IMR-90 (cell line): ENCODE data around the gene ANO2. TPM values are rescaled to one million over a fixed set of nuclear protein-coding genes. Genes with fewer than 3 reads are reported as not detected.

Experiments
- ATAC-seq: fragments of 200-7000 bp; cut with Tn5 transposase; 2 replicates; pipeline ENCODE4 v1.9.1; 2020; ENCODE audit warnings: low read depth, mild to moderate bottlenecking, moderate library complexity
- BruUV-seq: library from RNA; stranded (reverse); fragments of 400-500 nt; replicated peaks from 2 replicates; lab custom pipeline; 2021; lab: Mats Ljungman, UMichigan
- CTCF ChIA-PET: fragments of 300-600 bp; formaldehyde crosslinking; extraction: SDS; loops from one replicate; lab custom pipeline; 2021; ENCODE audit warnings: antibody characterized with exemption; lab: Yijun Ruan, JAX
- POLR2A ChIA-PET: fragments of 300-600 bp; sonication (Branson Sonifier 250); formaldehyde crosslinking; loops from one replicate; lab custom pipeline; 2022; ENCODE audit warnings: antibody characterized with exemption; ENCODE audit not compliant: unreplicated experiment; lab: Charles Lee
- DNase-seq: peaks from one replicate; pipeline ENCODE4 v3.0.0; 2013
- H2AFZ ChIP-seq: replicated peaks from 2 replicates; pipeline ENCODE3; 2013; ENCODE audit warnings: low read length, mild to moderate bottlenecking; ENCODE audit not compliant: poor library complexity
- H2AK5ac ChIP-seq: 2 replicates; pipeline ENCODE4 v1.6.1; 2013; ENCODE audit warnings: low read depth, low read length, inconsistent platforms
- H2AK9ac ChIP-seq: replicated peaks from 2 replicates; pipeline ENCODE3; 2013; ENCODE audit warnings: mild to moderate bottlenecking, low read depth, low read length, moderate library complexity; ENCODE audit not compliant: poor library complexity
- H2BK120ac ChIP-seq: 2 replicates; pipeline ENCODE4 v1.6.1; 2013; ENCODE audit warnings: low read depth, low read length, inconsistent platforms
- H2BK15ac ChIP-seq: 3 replicates; pipeline ENCODE4 v1.6.1; 2013; ENCODE audit warnings: low read depth, low read length, inconsistent platforms
- H2BK20ac ChIP-seq: 2 replicates; pipeline ENCODE4 v1.6.1; 2013; ENCODE audit warnings: low read depth, mild to moderate bottlenecking, inconsistent platforms, low read length, moderate library complexity
- H2BK5ac ChIP-seq: 2 replicates; pipeline ENCODE4 v1.6.1; 2013; ENCODE audit warnings: mild to moderate bottlenecking, low read depth, low read length, inconsistent platforms; ENCODE audit not compliant: poor library complexity, severe bottlenecking
- H3K14ac ChIP-seq: replicated peaks from 2 replicates; pipeline ENCODE4 v1.6.1; 2013; ENCODE audit warnings: low read depth, low read length, inconsistent platforms
- H3K18ac ChIP-seq: 2 replicates; pipeline ENCODE4 v1.6.1; 2013; ENCODE audit warnings: low read depth, low read length, control low read depth
- H3K23ac ChIP-seq: 2 replicates; pipeline ENCODE4 v1.6.1; 2013; ENCODE audit warnings: low read depth, low read length, inconsistent platforms
- H3K27ac ChIP-seq: 2 replicates; pipeline ENCODE4 v1.5.1; 2013; ENCODE audit warnings: mild to moderate bottlenecking, control low read depth, low read length; ENCODE audit not compliant: insufficient read depth
- H3K27me3 ChIP-seq: 2 replicates; pipeline ENCODE4 v1.6.1; 2013; ENCODE audit warnings: low read length; ENCODE audit not compliant: control insufficient read depth, insufficient read depth
- H3K36me3 ChIP-seq: 2 replicates; pipeline ENCODE4 v1.6.1; 2013; ENCODE audit warnings: low read length, mixed read lengths; ENCODE audit not compliant: control insufficient read depth, insufficient read depth
- H3K4ac ChIP-seq: 2 replicates; pipeline ENCODE4 v1.6.1; 2013; ENCODE audit warnings: low read depth, low read length, inconsistent platforms
- H3K4me1 ChIP-seq: 2 replicates; pipeline ENCODE4 v1.6.1; 2013; ENCODE audit warnings: low read length, mixed read lengths; ENCODE audit not compliant: control insufficient read depth, insufficient read depth
- H3K4me2 ChIP-seq: 2 replicates; pipeline ENCODE4 v1.6.1; 2013; ENCODE audit warnings: low read depth, mild to moderate bottlenecking, control low read depth, low read length, moderate library complexity
- H3K4me3 ChIP-seq: 2 replicates; pipeline ENCODE4 v1.5.1; 2013; ENCODE audit warnings: low read depth, mild to moderate bottlenecking, control low read depth, low read length, moderate library complexity; ENCODE audit not compliant: insufficient read depth
- H3K56ac ChIP-seq: 2 replicates; pipeline ENCODE4 v1.6.1; 2013; ENCODE audit warnings: low read length, inconsistent platforms; ENCODE audit not compliant: insufficient read depth; ENCODE audit errors: extremely low read depth
- H3K79me1 ChIP-seq, 2 experiments: 2 replicates each; pipeline ENCODE4 v1.6.1; 2013; ENCODE audit warnings: low read length in 2 of 2, inconsistent platforms in 1 of 2, low read depth in 1 of 2
- H3K9ac ChIP-seq: 2 replicates; pipeline ENCODE4 v1.6.1; 2013; ENCODE audit warnings: low read depth, low read length, control low read depth
- H3K9me1 ChIP-seq: 2 replicates; pipeline ENCODE4 v1.6.1; 2013; ENCODE audit warnings: low read length, inconsistent platforms; ENCODE audit not compliant: insufficient read depth
- H3K9me3 ChIP-seq: 2 replicates; pipeline ENCODE4 v1.6.1; 2013; ENCODE audit warnings: low read length; ENCODE audit not compliant: control insufficient read depth, insufficient read depth
- H4K20me1 ChIP-seq: 2 replicates; pipeline ENCODE4 v1.6.1; 2013; ENCODE audit warnings: low read length, inconsistent platforms; ENCODE audit not compliant: insufficient read depth
- H4K5ac ChIP-seq: 2 replicates; pipeline ENCODE4 v1.6.1; 2013; ENCODE audit warnings: mild to moderate bottlenecking, low read depth, low read length, control low read depth
- H4K8ac ChIP-seq, 2 experiments: 2 replicates each; pipeline ENCODE4 v1.6.1; 2013; ENCODE audit warnings: low read depth in 2 of 2, low read length in 2 of 2, control low read depth in 1 of 2, inconsistent platforms in 1 of 2
- H4K91ac ChIP-seq: 2 replicates; pipeline ENCODE4 v1.6.1; 2013; ENCODE audit warnings: low read depth, low read length, inconsistent platforms; ENCODE audit not compliant: insufficient read depth
- BHLHE40 ChIP-seq: fragments of 150-350 bp; IDR thresholded peaks from 2 replicates; pipeline ENCODE4 v1.6.1; 2016; ENCODE audit warnings: mild to moderate bottlenecking, low read depth, low read length
- CEBPB ChIP-seq: IDR thresholded peaks from 2 replicates; pipeline ENCODE4 v1.6.1; 2012; ENCODE audit warnings: low read depth, low read length, improper control_type of control experiment
- CHD1 ChIP-seq: IDR thresholded peaks from 2 replicates; pipeline ENCODE4 v1.6.1; 2012; ENCODE audit warnings: low read depth, low read length, improper control_type of control experiment
- CTCF ChIP-seq: conservative IDR thresholded peaks from 2 replicates; pipeline ENCODE4 v1.5.1; 2012; ENCODE audit warnings: mild to moderate bottlenecking, low read depth, low read length, improper control_type of control experiment
- ELK1 ChIP-seq: fragments of 150-350 bp; IDR thresholded peaks from 2 replicates; pipeline ENCODE4 v1.6.1; 2016; ENCODE audit warnings: low read depth, mild to moderate bottlenecking, low read length, moderate library complexity, borderline replicate concordance
- FOS ChIP-seq: fragments of 150-350 bp; IDR thresholded peaks from 2 replicates; pipeline ENCODE4 v1.6.1; 2016; ENCODE audit warnings: low read depth, low read length
- MAFK ChIP-seq: IDR thresholded peaks from 2 replicates; pipeline ENCODE4 v1.6.1; 2012; ENCODE audit warnings: low read depth, low read length, improper control_type of control experiment
- MAZ ChIP-seq: IDR thresholded peaks from 2 replicates; pipeline ENCODE4 v1.6.1; 2012; ENCODE audit warnings: low read depth, mild to moderate bottlenecking, low read length, improper control_type of control experiment, moderate library complexity, borderline replicate concordance
- MXI1 ChIP-seq: IDR thresholded peaks from 2 replicates; pipeline ENCODE4 v1.6.1; 2012; ENCODE audit warnings: low read depth, mild to moderate bottlenecking, low read length, moderate library complexity, borderline replicate concordance
- NFE2L2 ChIP-seq: fragments of 150-350 bp; IDR thresholded peaks from 2 replicates; pipeline ENCODE4 v1.6.1; 2016; ENCODE audit warnings: low read depth, mild to moderate bottlenecking, low read length
- POLR2A ChIP-seq: IDR thresholded peaks from 2 replicates; pipeline ENCODE4 v1.6.1; 2012; ENCODE audit warnings: mild to moderate bottlenecking, low read depth, low read length
- RAD21 ChIP-seq: IDR thresholded peaks from 2 replicates; pipeline ENCODE4 v1.6.1; 2012; ENCODE audit warnings: low read length, improper control_type of control experiment
- RCOR1 ChIP-seq: IDR thresholded peaks from 2 replicates; pipeline ENCODE4 v1.6.1; 2012; ENCODE audit warnings: mild to moderate bottlenecking, low read length, improper control_type of control experiment; ENCODE audit not compliant: insufficient replicate concordance
- RFX5 ChIP-seq: IDR thresholded peaks from 2 replicates; pipeline ENCODE4 v1.8.0; 2012; ENCODE audit warnings: low read depth, mild to moderate bottlenecking, low read length, moderate library complexity
- SMC3 ChIP-seq: fragments of 150-350 bp; IDR thresholded peaks from 2 replicates; pipeline ENCODE4 v1.6.1; 2016; ENCODE audit warnings: low read depth, mild to moderate bottlenecking, antibody characterized with exemption, low read length, moderate library complexity
- WGBS, 2 experiments: methylation state at CpG; one replicate each; pipeline versions ENCODE4 v1.1.5 to v1.1.7; 2013; ENCODE audit warnings: missing lambda C conversion rate in 2 of 2; ENCODE audit not compliant: insufficient read length in 1 of 2; ENCODE audit errors: extremely low coverage in 2 of 2; 5-methylcytosine and 5-hydroxymethylcytosine counted together
- dilution Hi-C: fragments of 300-500 bp; cut with HindIII; formaldehyde crosslinking; loops from one replicate; pipeline ENCODE4 v1.14.3; 2018; ENCODE audit warnings: low sequenced_read_pairs; ENCODE audit not compliant: unreplicated experiment
- in situ Hi-C: fragments of 300-500 bp; cut with MboI; formaldehyde crosslinking; loops from 3 replicates; pipeline ENCODE4 v1.14.3; 2019; ENCODE audit warnings: low sequenced_read_pairs, inconsistent platforms, mixed read lengths
- intact Hi-C: fragments of 100-400 bp; cut with micrococcal nuclease; formaldehyde crosslinking; loops from 2 replicates; pipeline ENCODE4 v1.10.0; 2022
- polyA plus RNA-seq, 3 experiments: library from polyadenylated mRNA; depleted of rRNA; stranded (reverse); fragments of >200 nt; gene quantifications; 2 replicates each; pipeline ENCODE4 v1.2.3, GENCODE V29; 2012; ENCODE audit warnings: low replicate concordance in 1 of 3
- total RNA-seq: library from RNA; depleted of rRNA; stranded (reverse); fragments of >200 nt; gene quantifications from 2 replicates; pipeline ENCODE4 v1.2.3, GENCODE V29; 2012
- TF ChIP-seq, protein P1 (sequence below): fragments of 150-350 bp; IDR thresholded peaks from 2 replicates; pipeline ENCODE4 v1.6.1; 2017; ENCODE audit warnings: mild to moderate bottlenecking, antibody characterized with exemption, low read length, low read depth

ANO2 gene
- total and polyA plus RNA-seq, 2 of the 4 experiments (the other 2 are of a cell fraction), result 0.22 TPM; not detected in 1

DNA sequence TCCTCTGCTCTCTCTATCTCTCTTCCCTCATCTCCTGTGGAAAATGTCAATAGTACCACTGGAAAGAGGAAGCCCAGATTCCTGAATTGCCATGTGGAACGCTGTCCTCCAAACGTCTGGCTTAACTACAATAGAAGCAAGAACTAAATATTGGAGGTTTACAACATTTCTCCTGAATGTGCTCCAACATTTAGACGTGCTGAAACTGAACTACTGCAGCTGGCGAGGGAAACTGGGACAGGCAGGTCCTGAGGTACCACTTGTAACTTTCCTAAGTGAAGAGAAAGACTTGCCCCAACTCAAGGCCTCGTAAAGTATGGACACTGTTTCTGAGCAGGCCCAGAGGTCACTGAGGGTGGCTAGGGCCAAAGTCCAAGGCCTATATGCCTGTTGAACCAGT lies 325.4 kb downstream of the ANO2 start:
- no peaks in the 10 kb centered on the region for H3K36me3 ChIP-seq
- H3K4me3 ChIP-seq, result no peak overlapping the region
- TF ChIP-seq MAZ, result no peak
- no peak for TF ChIP-seq RCOR1
- TF ChIP-seq CEBPB, result no peak
- TF ChIP-seq CTCF, result no peak
- no peak for TF ChIP-seq FOS
- no peak for TF ChIP-seq CHD1
- no peak for TF ChIP-seq NFE2L2
- TF ChIP-seq RAD21, result no peak
- TF ChIP-seq RFX5, result no peak
- TF ChIP-seq MAFK, result no peak
- TF ChIP-seq, protein P1, sequence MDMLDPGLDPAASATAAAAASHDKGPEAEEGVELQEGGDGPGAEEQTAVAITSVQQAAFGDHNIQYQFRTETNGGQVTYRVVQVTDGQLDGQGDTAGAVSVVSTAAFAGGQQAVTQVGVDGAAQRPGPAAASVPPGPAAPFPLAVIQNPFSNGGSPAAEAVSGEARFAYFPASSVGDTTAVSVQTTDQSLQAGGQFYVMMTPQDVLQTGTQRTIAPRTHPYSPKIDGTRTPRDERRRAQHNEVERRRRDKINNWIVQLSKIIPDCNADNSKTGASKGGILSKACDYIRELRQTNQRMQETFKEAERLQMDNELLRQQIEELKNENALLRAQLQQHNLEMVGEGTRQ, result no peak
- TF ChIP-seq SMC3, result no peak
- TF ChIP-seq POLR2A, result no peak
- no peak for TF ChIP-seq MXI1
- TF ChIP-seq ELK1, result no peak
- TF ChIP-seq BHLHE40, result no peak
- H3K27ac ChIP-seq, result no peak overlapping the region
- no peak overlapping the region for H2AK9ac ChIP-seq
- no peak overlapping the region for H2BK20ac ChIP-seq
- no peak overlapping the region for H2BK15ac ChIP-seq
- dilution Hi-C loops, result no loop called here
- H2BK120ac ChIP-seq, result no peak overlapping the region
- H2AK5ac ChIP-seq, result no peak overlapping the region
- intact Hi-C loops, result no loop called here
- no peak overlapping the region for H4K5ac ChIP-seq
- ChIA-PET POLR2A (no interaction called here), CTCF (no interaction called here)
- BruUV-seq, result no TSS peak
- no peaks in the 10 kb centered on the region for H3K9me1 ChIP-seq
- H3K4me1 ChIP-seq, result no peaks in the 10 kb centered on the region; the same call in 1 of the 2 replicates
- no peak overlapping the region for H3K4me2 ChIP-seq
- H2AFZ ChIP-seq, result no peak overlapping the region
- H3K4ac ChIP-seq, result no peak overlapping the region
- no peak overlapping the region for H3K56ac ChIP-seq
- H3K18ac ChIP-seq, result no peak overlapping the region
- H3K23ac ChIP-seq, result no peak overlapping the region
- no peak overlapping the region for H2BK5ac ChIP-seq
- H3K9me3 ChIP-seq, result peaks cover 5% of the 10 kb centered on the region; the same call in 1 of the 2 replicates
- no peaks in the 10 kb centered on the region for H4K20me1 ChIP-seq
- no peak overlapping the region for H4K8ac ChIP-seq
- peaks cover 32% of the 10 kb centered on the region for H3K27me3 ChIP-seq
- DNase-seq (no peak), ATAC-seq (no peak)
- in situ Hi-C loops, result no loop called here
- no peak overlapping the region for H3K14ac ChIP-seq
- WGBS, 2 experiments, result 14% methylated on average over 2 of the region's 5 CpGs; no CpG with 5 or more reads in 1 of the 2 experiments
- no peaks in the 10 kb centered on the region for H3K79me1 ChIP-seq
- H3K9ac ChIP-seq, result no peak overlapping the region
- no peak overlapping the region for H4K91ac ChIP-seq
